IMR-90 (cell line): Measurements from ENCODE around the gene SYN1. TPM values are rescaled to one million over a fixed set of nuclear protein-coding genes. Genes with fewer than 3 reads are reported as not detected.

Source experiments
- ATAC-seq: fragments of 200-7000 bp; cut with Tn5 transposase; 2 replicates; pipeline ENCODE4 v1.9.1; 2020; ENCODE audit warnings: low read depth, mild to moderate bottlenecking, moderate library complexity
- BruUV-seq: library from RNA; stranded (reverse); fragments of 400-500 nt; replicated peaks from 2 replicates; lab custom pipeline; 2021; lab: Mats Ljungman, UMichigan
- CTCF ChIA-PET: fragments of 300-600 bp; formaldehyde crosslinking; extraction: SDS; loops from one replicate; lab custom pipeline; 2021; ENCODE audit warnings: antibody characterized with exemption; lab: Yijun Ruan, JAX
- POLR2A ChIA-PET: fragments of 300-600 bp; sonication (Branson Sonifier 250); formaldehyde crosslinking; loops from one replicate; lab custom pipeline; 2022; ENCODE audit warnings: antibody characterized with exemption; ENCODE audit not compliant: unreplicated experiment; lab: Charles Lee
- DNase-seq: peaks from one replicate; pipeline ENCODE4 v3.0.0; 2013
- H2AFZ ChIP-seq: replicated peaks from 2 replicates; pipeline ENCODE3; 2013; ENCODE audit warnings: low read length, mild to moderate bottlenecking; ENCODE audit not compliant: poor library complexity
- H2AK5ac ChIP-seq: 2 replicates; pipeline ENCODE4 v1.6.1; 2013; ENCODE audit warnings: low read depth, low read length, inconsistent platforms
- H2AK9ac ChIP-seq: replicated peaks from 2 replicates; pipeline ENCODE3; 2013; ENCODE audit warnings: mild to moderate bottlenecking, low read depth, low read length, moderate library complexity; ENCODE audit not compliant: poor library complexity
- H2BK120ac ChIP-seq: 2 replicates; pipeline ENCODE4 v1.6.1; 2013; ENCODE audit warnings: low read depth, low read length, inconsistent platforms
- H2BK15ac ChIP-seq: 3 replicates; pipeline ENCODE4 v1.6.1; 2013; ENCODE audit warnings: low read depth, low read length, inconsistent platforms
- H2BK20ac ChIP-seq: 2 replicates; pipeline ENCODE4 v1.6.1; 2013; ENCODE audit warnings: low read depth, mild to moderate bottlenecking, inconsistent platforms, low read length, moderate library complexity
- H2BK5ac ChIP-seq: 2 replicates; pipeline ENCODE4 v1.6.1; 2013; ENCODE audit warnings: mild to moderate bottlenecking, low read depth, low read length, inconsistent platforms; ENCODE audit not compliant: poor library complexity, severe bottlenecking
- H3K14ac ChIP-seq: replicated peaks from 2 replicates; pipeline ENCODE4 v1.6.1; 2013; ENCODE audit warnings: low read depth, low read length, inconsistent platforms
- H3K18ac ChIP-seq: 2 replicates; pipeline ENCODE4 v1.6.1; 2013; ENCODE audit warnings: low read depth, low read length, control low read depth
- H3K23ac ChIP-seq: 2 replicates; pipeline ENCODE4 v1.6.1; 2013; ENCODE audit warnings: low read depth, low read length, inconsistent platforms
- H3K27ac ChIP-seq: 2 replicates; pipeline ENCODE4 v1.5.1; 2013; ENCODE audit warnings: mild to moderate bottlenecking, control low read depth, low read length; ENCODE audit not compliant: insufficient read depth
- H3K27me3 ChIP-seq: 2 replicates; pipeline ENCODE4 v1.6.1; 2013; ENCODE audit warnings: low read length; ENCODE audit not compliant: control insufficient read depth, insufficient read depth
- H3K36me3 ChIP-seq: 2 replicates; pipeline ENCODE4 v1.6.1; 2013; ENCODE audit warnings: low read length, mixed read lengths; ENCODE audit not compliant: control insufficient read depth, insufficient read depth
- H3K4ac ChIP-seq: 2 replicates; pipeline ENCODE4 v1.6.1; 2013; ENCODE audit warnings: low read depth, low read length, inconsistent platforms
- H3K4me1 ChIP-seq: 2 replicates; pipeline ENCODE4 v1.6.1; 2013; ENCODE audit warnings: low read length, mixed read lengths; ENCODE audit not compliant: control insufficient read depth, insufficient read depth
- H3K4me2 ChIP-seq: 2 replicates; pipeline ENCODE4 v1.6.1; 2013; ENCODE audit warnings: low read depth, mild to moderate bottlenecking, control low read depth, low read length, moderate library complexity
- H3K4me3 ChIP-seq: 2 replicates; pipeline ENCODE4 v1.5.1; 2013; ENCODE audit warnings: low read depth, mild to moderate bottlenecking, control low read depth, low read length, moderate library complexity; ENCODE audit not compliant: insufficient read depth
- H3K56ac ChIP-seq: 2 replicates; pipeline ENCODE4 v1.6.1; 2013; ENCODE audit warnings: low read length, inconsistent platforms; ENCODE audit not compliant: insufficient read depth; ENCODE audit errors: extremely low read depth
- H3K79me1 ChIP-seq, 2 experiments: 2 replicates each; pipeline ENCODE4 v1.6.1; 2013; ENCODE audit warnings: low read length in 2 of 2, inconsistent platforms in 1 of 2, low read depth in 1 of 2
- H3K9ac ChIP-seq: 2 replicates; pipeline ENCODE4 v1.6.1; 2013; ENCODE audit warnings: low read depth, low read length, control low read depth
- H3K9me1 ChIP-seq: 2 replicates; pipeline ENCODE4 v1.6.1; 2013; ENCODE audit warnings: low read length, inconsistent platforms; ENCODE audit not compliant: insufficient read depth
- H3K9me3 ChIP-seq: 2 replicates; pipeline ENCODE4 v1.6.1; 2013; ENCODE audit warnings: low read length; ENCODE audit not compliant: control insufficient read depth, insufficient read depth
- H4K20me1 ChIP-seq: 2 replicates; pipeline ENCODE4 v1.6.1; 2013; ENCODE audit warnings: low read length, inconsistent platforms; ENCODE audit not compliant: insufficient read depth
- H4K5ac ChIP-seq: 2 replicates; pipeline ENCODE4 v1.6.1; 2013; ENCODE audit warnings: mild to moderate bottlenecking, low read depth, low read length, control low read depth
- H4K8ac ChIP-seq, 2 experiments: 2 replicates each; pipeline ENCODE4 v1.6.1; 2013; ENCODE audit warnings: low read depth in 2 of 2, low read length in 2 of 2, control low read depth in 1 of 2, inconsistent platforms in 1 of 2
- H4K91ac ChIP-seq: 2 replicates; pipeline ENCODE4 v1.6.1; 2013; ENCODE audit warnings: low read depth, low read length, inconsistent platforms; ENCODE audit not compliant: insufficient read depth
- BHLHE40 ChIP-seq: fragments of 150-350 bp; IDR thresholded peaks from 2 replicates; pipeline ENCODE4 v1.6.1; 2016; ENCODE audit warnings: mild to moderate bottlenecking, low read depth, low read length
- CEBPB ChIP-seq: IDR thresholded peaks from 2 replicates; pipeline ENCODE4 v1.6.1; 2012; ENCODE audit warnings: low read depth, low read length, improper control_type of control experiment
- CHD1 ChIP-seq: IDR thresholded peaks from 2 replicates; pipeline ENCODE4 v1.6.1; 2012; ENCODE audit warnings: low read depth, low read length, improper control_type of control experiment
- ELK1 ChIP-seq: fragments of 150-350 bp; IDR thresholded peaks from 2 replicates; pipeline ENCODE4 v1.6.1; 2016; ENCODE audit warnings: low read depth, mild to moderate bottlenecking, low read length, moderate library complexity, borderline replicate concordance
- FOS ChIP-seq: fragments of 150-350 bp; IDR thresholded peaks from 2 replicates; pipeline ENCODE4 v1.6.1; 2016; ENCODE audit warnings: low read depth, low read length
- MAFK ChIP-seq: IDR thresholded peaks from 2 replicates; pipeline ENCODE4 v1.6.1; 2012; ENCODE audit warnings: low read depth, low read length, improper control_type of control experiment
- MAZ ChIP-seq: IDR thresholded peaks from 2 replicates; pipeline ENCODE4 v1.6.1; 2012; ENCODE audit warnings: low read depth, mild to moderate bottlenecking, low read length, improper control_type of control experiment, moderate library complexity, borderline replicate concordance
- MXI1 ChIP-seq: IDR thresholded peaks from 2 replicates; pipeline ENCODE4 v1.6.1; 2012; ENCODE audit warnings: low read depth, mild to moderate bottlenecking, low read length, moderate library complexity, borderline replicate concordance
- NFE2L2 ChIP-seq: fragments of 150-350 bp; IDR thresholded peaks from 2 replicates; pipeline ENCODE4 v1.6.1; 2016; ENCODE audit warnings: low read depth, mild to moderate bottlenecking, low read length
- POLR2A ChIP-seq: IDR thresholded peaks from 2 replicates; pipeline ENCODE4 v1.6.1; 2012; ENCODE audit warnings: mild to moderate bottlenecking, low read depth, low read length
- RAD21 ChIP-seq: IDR thresholded peaks from 2 replicates; pipeline ENCODE4 v1.6.1; 2012; ENCODE audit warnings: low read length, improper control_type of control experiment
- RCOR1 ChIP-seq: IDR thresholded peaks from 2 replicates; pipeline ENCODE4 v1.6.1; 2012; ENCODE audit warnings: mild to moderate bottlenecking, low read length, improper control_type of control experiment; ENCODE audit not compliant: insufficient replicate concordance
- RFX5 ChIP-seq: IDR thresholded peaks from 2 replicates; pipeline ENCODE4 v1.8.0; 2012; ENCODE audit warnings: low read depth, mild to moderate bottlenecking, low read length, moderate library complexity
- SMC3 ChIP-seq: fragments of 150-350 bp; IDR thresholded peaks from 2 replicates; pipeline ENCODE4 v1.6.1; 2016; ENCODE audit warnings: low read depth, mild to moderate bottlenecking, antibody characterized with exemption, low read length, moderate library complexity
- USF2 ChIP-seq: fragments of 150-350 bp; IDR thresholded peaks from 2 replicates; pipeline ENCODE4 v1.6.1; 2017; ENCODE audit warnings: mild to moderate bottlenecking, antibody characterized with exemption, low read length, low read depth
- WGBS, 2 experiments: methylation state at CpG; one replicate each; pipeline versions ENCODE4 v1.1.5 to v1.1.7; 2013; ENCODE audit warnings: missing lambda C conversion rate in 2 of 2; ENCODE audit not compliant: insufficient read length in 1 of 2; ENCODE audit errors: extremely low coverage in 2 of 2; 5-methylcytosine and 5-hydroxymethylcytosine counted together
- dilution Hi-C: fragments of 300-500 bp; cut with HindIII; formaldehyde crosslinking; loops from one replicate; pipeline ENCODE4 v1.14.3; 2018; ENCODE audit warnings: low sequenced_read_pairs; ENCODE audit not compliant: unreplicated experiment
- in situ Hi-C: fragments of 300-500 bp; cut with MboI; formaldehyde crosslinking; loops from 3 replicates; pipeline ENCODE4 v1.14.3; 2019; ENCODE audit warnings: low sequenced_read_pairs, inconsistent platforms, mixed read lengths
- intact Hi-C: fragments of 100-400 bp; cut with micrococcal nuclease; formaldehyde crosslinking; loops from 2 replicates; pipeline ENCODE4 v1.10.0; 2022
- polyA plus RNA-seq, 3 experiments: library from polyadenylated mRNA; depleted of rRNA; stranded (reverse); fragments of >200 nt; gene quantifications; 2 replicates each; pipeline ENCODE4 v1.2.3, GENCODE V29; 2012; ENCODE audit warnings: low replicate concordance in 1 of 3
- total RNA-seq: library from RNA; depleted of rRNA; stranded (reverse); fragments of >200 nt; gene quantifications from 2 replicates; pipeline ENCODE4 v1.2.3, GENCODE V29; 2012
- TF ChIP-seq, protein P1 (sequence below): conservative IDR thresholded peaks from 2 replicates; pipeline ENCODE4 v1.5.1; 2012; ENCODE audit warnings: mild to moderate bottlenecking, low read depth, low read length, improper control_type of control experiment

Gene SYN1
- total and polyA plus RNA-seq, 2 of the 4 experiments (the other 2 are of a cell fraction) = under 0.01 to 0.56 TPM

- Histone ChIP-seq H3K9me3 (peaks cover 2% of the 10 kb centered on the region; the same call in 1 of the 2 replicates), H3K4me3 (no peak overlapping the region), H3K4ac (no peak overlapping the region), H2BK20ac (no peak overlapping the region), H2AFZ (no peak overlapping the region), H3K23ac (no peak overlapping the region), H2AK9ac (peak overlapping the region; percentile 19), H3K9me1 (no peaks in the 10 kb centered on the region), H3K4me1 (no peaks in the 10 kb centered on the region), H3K9ac (no peak overlapping the region), H3K14ac (no peak overlapping the region), H2AK5ac (no peak overlapping the region), H4K5ac (no peak overlapping the region), H3K4me2 (no peak overlapping the region), H3K27me3 (no peaks in the 10 kb centered on the region), H3K56ac (no peak overlapping the region), H2BK120ac (no peak overlapping the region), H3K27ac (no peak overlapping the region), H3K36me3 (peaks cover 40% of the 10 kb centered on the region), H2BK5ac (no peak overlapping the region), H2BK15ac (no peak overlapping the region), H4K20me1 (no peaks in the 10 kb centered on the region; the same call in 1 of the 2 replicates), H3K18ac (no peak overlapping the region), H3K79me1 (peaks cover 0 to 4% of the 10 kb centered on the region in 2 experiments; a peak in 2 of 4 replicates), H4K8ac (no peak overlapping the region), H4K91ac (no peak overlapping the region)
- dilution Hi-C loops (no loop called here), in situ Hi-C loops (loop anchor here (25.0 kb wide), 1 partner anchor 425 kb away; the partner anchor contains the start of gene CDK16), intact Hi-C loops (no loop called here)
- TF ChIP-seq ELK1 (no peak), RAD21 (no peak), POLR2A (no peak), MAFK (no peak), BHLHE40 (no peak), RFX5 (no peak), NFE2L2 (no peak), FOS (no peak), CEBPB (no peak), CHD1 (no peak), SMC3 (no peak), MXI1 (no peak), USF2 (no peak), MAZ (no peak), RCOR1 (no peak)
- TF ChIP-seq, protein P1, sequence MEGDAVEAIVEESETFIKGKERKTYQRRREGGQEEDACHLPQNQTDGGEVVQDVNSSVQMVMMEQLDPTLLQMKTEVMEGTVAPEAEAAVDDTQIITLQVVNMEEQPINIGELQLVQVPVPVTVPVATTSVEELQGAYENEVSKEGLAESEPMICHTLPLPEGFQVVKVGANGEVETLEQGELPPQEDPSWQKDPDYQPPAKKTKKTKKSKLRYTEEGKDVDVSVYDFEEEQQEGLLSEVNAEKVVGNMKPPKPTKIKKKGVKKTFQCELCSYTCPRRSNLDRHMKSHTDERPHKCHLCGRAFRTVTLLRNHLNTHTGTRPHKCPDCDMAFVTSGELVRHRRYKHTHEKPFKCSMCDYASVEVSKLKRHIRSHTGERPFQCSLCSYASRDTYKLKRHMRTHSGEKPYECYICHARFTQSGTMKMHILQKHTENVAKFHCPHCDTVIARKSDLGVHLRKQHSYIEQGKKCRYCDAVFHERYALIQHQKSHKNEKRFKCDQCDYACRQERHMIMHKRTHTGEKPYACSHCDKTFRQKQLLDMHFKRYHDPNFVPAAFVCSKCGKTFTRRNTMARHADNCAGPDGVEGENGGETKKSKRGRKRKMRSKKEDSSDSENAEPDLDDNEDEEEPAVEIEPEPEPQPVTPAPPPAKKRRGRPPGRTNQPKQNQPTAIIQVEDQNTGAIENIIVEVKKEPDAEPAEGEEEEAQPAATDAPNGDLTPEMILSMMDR = no peak
- no TSS peak for BruUV-seq
- ChIA-PET CTCF (no interaction called here), POLR2A (no interaction called here)
- ATAC-seq (no peak), DNase-seq (no peak)
- 90% methylated on average over 6 of the region's 31 CpGs; no CpG with 5 or more reads in 1 of the 2 experiments for WGBS, 2 experiments
Observed at GRCh38 chrX:47637546-47638195, 18.0 kb upstream of the SYN1 start.
